PFSK-1 (cell line): ENCODE data around the gene C11orf52.

Experiments
- SIN3A ChIP-seq: IDR thresholded peaks from 2 replicates; pipeline ENCODE4 v1.6.1; 2012; ENCODE audit warnings: mild to moderate bottlenecking, low read length, moderate library complexity, borderline replicate concordance; ENCODE audit not compliant: insufficient read depth
- TAF1 ChIP-seq: IDR thresholded peaks from 2 replicates; pipeline ENCODE4 v1.6.1; 2012; ENCODE audit warnings: low read length, control low read depth, borderline replicate concordance; ENCODE audit not compliant: insufficient read depth

DNA sequence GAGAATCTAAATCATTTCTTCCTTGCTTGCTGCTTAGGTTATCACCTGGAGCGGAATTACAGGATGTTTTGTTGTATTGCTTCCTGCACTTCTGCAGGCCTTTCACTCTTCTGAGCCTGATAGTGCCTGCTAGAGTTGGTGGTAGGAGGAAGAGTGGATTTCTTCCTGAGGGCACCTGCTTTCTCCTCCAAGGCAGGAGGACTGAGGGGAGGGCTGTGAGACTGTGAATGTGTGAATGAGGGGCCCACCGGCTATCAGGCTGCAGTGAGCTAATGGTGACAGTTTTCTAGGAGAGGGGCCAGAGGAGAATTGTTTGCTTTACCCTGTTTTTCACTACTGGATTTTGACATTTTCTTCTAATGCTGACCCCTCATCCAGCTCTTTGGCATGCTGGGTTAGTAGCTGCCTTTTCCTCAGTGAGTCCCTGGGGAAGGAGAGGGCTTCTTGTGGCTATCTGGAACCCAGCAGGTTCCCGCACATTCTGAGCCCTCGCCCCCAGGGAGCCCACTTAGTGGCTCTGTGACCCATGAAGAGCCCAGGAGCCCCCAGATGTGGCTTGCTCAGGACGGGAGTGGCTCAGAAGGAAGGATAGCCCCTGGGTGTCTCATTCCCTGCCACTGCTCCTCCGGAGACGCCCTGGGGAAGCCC lies 57.5 kb downstream of the C11orf52 start:
- TF ChIP-seq SIN3A, result no peak
- TF ChIP-seq TAF1, result no peak
